ENCODE data around the gene TSPEAR.

DNA sequence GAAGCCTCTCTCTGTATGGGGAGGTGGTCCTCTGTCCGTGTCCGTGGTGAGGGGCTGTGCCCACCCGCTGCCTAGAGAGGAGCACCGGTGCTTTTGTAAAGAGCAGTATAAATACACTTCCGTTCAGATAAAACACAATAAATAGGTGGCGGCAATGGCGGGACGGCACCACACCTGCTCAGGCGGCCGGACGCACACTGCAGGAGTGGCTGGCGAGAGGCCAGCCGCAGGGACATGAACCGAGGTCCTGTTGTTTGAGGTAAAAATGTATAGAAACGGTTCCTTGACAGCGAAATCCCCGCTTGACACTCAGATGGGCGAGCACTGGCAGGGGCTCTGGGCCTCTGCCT, 212.2 kb downstream of the TSPEAR start:
- TF ChIP-seq TCF7 (IDR thresholded peaks at IDR 0.05; ENCODE audit: low read depth) (no peak), LCORL (IDR thresholded peaks at IDR 0.05) (no peak), LCORL (CRISPR knock-in tag; IDR thresholded peaks at IDR 0.05) (no peak), ATRX (CRISPR knock-in tag; IDR thresholded peaks at IDR 0.05; ENCODE audit: borderline replicate concordance) (no peak), ARNTL (CRISPR knock-in tag; IDR thresholded peaks at IDR 0.05) (no peak), MEIS1 (CRISPR knock-in tag; IDR thresholded peaks at IDR 0.05; ENCODE audit: borderline replicate concordance) (no peak)
- TF ChIP-seq, protein P1, sequence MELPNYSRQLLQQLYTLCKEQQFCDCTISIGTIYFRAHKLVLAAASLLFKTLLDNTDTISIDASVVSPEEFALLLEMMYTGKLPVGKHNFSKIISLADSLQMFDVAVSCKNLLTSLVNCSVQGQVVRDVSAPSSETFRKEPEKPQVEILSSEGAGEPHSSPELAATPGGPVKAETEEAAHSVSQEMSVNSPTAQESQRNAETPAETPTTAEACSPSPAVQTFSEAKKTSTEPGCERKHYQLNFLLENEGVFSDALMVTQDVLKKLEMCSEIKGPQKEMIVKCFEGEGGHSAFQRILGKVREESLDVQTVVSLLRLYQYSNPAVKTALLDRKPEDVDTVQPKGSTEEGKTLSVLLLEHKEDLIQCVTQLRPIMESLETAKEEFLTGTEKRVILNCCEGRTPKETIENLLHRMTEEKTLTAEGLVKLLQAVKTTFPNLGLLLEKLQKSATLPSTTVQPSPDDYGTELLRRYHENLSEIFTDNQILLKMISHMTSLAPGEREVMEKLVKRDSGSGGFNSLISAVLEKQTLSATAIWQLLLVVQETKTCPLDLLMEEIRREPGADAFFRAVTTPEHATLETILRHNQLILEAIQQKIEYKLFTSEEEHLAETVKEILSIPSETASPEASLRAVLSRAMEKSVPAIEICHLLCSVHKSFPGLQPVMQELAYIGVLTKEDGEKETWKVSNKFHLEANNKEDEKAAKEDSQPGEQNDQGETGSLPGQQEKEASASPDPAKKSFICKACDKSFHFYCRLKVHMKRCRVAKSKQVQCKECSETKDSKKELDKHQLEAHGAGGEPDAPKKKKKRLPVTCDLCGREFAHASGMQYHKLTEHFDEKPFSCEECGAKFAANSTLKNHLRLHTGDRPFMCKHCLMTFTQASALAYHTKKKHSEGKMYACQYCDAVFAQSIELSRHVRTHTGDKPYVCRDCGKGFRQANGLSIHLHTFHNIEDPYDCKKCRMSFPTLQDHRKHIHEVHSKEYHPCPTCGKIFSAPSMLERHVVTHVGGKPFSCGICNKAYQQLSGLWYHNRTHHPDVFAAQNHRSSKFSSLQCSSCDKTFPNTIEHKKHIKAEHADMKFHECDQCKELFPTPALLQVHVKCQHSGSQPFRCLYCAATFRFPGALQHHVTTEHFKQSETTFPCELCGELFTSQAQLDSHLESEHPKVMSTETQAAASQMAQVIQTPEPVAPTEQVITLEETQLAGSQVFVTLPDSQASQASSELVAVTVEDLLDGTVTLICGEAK (IDR thresholded peaks at IDR 0.05): no peak
- TF ChIP-seq, protein P1 (CRISPR knock-in tag; IDR thresholded peaks at IDR 0.05): no peak
- TF ChIP-seq, protein P2, sequence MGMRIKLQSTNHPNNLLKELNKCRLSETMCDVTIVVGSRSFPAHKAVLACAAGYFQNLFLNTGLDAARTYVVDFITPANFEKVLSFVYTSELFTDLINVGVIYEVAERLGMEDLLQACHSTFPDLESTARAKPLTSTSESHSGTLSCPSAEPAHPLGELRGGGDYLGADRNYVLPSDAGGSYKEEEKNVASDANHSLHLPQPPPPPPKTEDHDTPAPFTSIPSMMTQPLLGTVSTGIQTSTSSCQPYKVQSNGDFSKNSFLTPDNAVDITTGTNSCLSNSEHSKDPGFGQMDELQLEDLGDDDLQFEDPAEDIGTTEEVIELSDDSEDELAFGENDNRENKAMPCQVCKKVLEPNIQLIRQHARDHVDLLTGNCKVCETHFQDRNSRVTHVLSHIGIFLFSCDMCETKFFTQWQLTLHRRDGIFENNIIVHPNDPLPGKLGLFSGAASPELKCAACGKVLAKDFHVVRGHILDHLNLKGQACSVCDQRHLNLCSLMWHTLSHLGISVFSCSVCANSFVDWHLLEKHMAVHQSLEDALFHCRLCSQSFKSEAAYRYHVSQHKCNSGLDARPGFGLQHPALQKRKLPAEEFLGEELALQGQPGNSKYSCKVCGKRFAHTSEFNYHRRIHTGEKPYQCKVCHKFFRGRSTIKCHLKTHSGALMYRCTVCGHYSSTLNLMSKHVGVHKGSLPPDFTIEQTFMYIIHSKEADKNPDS (CRISPR knock-in tag; IDR thresholded peaks at IDR 0.05): no peak
